H1 (cell line): ENCODE results near the gene EIPR1. TPM values are rescaled to one million over a fixed set of nuclear protein-coding genes. Genes with fewer than 3 reads are reported as not detected.

Experiments
- CBX8 ChIP-seq: fragments of 300-800, 300-1000 bp; sonication (generic); IDR thresholded peaks from 2 replicates; pipeline ENCODE4 v1.7.1; 2016; ENCODE audit warnings: low read depth, low read length, borderline replicate concordance
- CHD7 ChIP-seq: fragments of 300-600 bp; sonication (generic); IDR thresholded peaks from 2 replicates; pipeline ENCODE4 v1.7.1; 2012; ENCODE audit warnings: low read length, moderate library complexity, mild to moderate bottlenecking, inconsistent platforms; ENCODE audit not compliant: insufficient replicate concordance
- EGR1 ChIP-seq: IDR thresholded peaks from 2 replicates; pipeline ENCODE4 v1.6.1; 2011; ENCODE audit warnings: low read depth, low read length, borderline replicate concordance
- KDM1A ChIP-seq: fragments of 200-600, 300-600 bp; sonication (generic); IDR thresholded peaks from 2 replicates; pipeline ENCODE4 v1.7.1; 2016; ENCODE audit warnings: mild to moderate bottlenecking, low read length, borderline replicate concordance
- USF2 ChIP-seq: IDR thresholded peaks from 2 replicates; pipeline ENCODE4 v1.6.1; 2011; ENCODE audit warnings: low read length, improper control_type of control experiment
- polyA plus RNA-seq, 7 experiments: library from polyadenylated mRNA; depleted of rRNA in 3 of 7; stranded (reverse) in 5 of 7; unstranded in 2 of 7; fragments of >200 nt in 5 of 7; fragments of 200-250 nt in 2 of 7; gene quantifications; 1 replicate in 5 of 7; 2 replicates in 1 of 7; 4 replicates in 1 of 7; pipeline versions ENCODE4 v1.2.1 to v1.2.3, GENCODE V29; 2011 to 2013; ENCODE audit warnings: missing spikeins in 2 of 7, mixed read lengths in 2 of 7
- total RNA-seq: library from RNA; stranded (reverse); fragmentation: NEBNext Ultra II Directional; extraction: Animal tissue kit (Norgen Biotek cat#: 25700); gene quantifications from 2 replicates; pipeline ENCODE4 v1.2.1, GENCODE V29; 2021

EIPR1 gene
- total and polyA plus RNA-seq, 2 of the 8 experiments (the other 6 are each of a cell fraction or from before 2014, with no cell fraction given): 26.3 to 56.4 TPM

GRCh38 chr2:3294069-3294468 lies 83.5 kb downstream of the EIPR1 start (continued):
- TF ChIP-seq CHD7 (no peak), CBX8 (no peak), USF2 (no peak), KDM1A (no peak), EGR1 (no peak)
